MV-4-11 (cell line): ENCODE data around the gene OOEP.

ENCODE experiments used
- DNase-seq: peaks from one replicate; lab custom pipeline; 2025; lab: John Stamatoyannopoulos, UW

The OOEP gene

DNA sequence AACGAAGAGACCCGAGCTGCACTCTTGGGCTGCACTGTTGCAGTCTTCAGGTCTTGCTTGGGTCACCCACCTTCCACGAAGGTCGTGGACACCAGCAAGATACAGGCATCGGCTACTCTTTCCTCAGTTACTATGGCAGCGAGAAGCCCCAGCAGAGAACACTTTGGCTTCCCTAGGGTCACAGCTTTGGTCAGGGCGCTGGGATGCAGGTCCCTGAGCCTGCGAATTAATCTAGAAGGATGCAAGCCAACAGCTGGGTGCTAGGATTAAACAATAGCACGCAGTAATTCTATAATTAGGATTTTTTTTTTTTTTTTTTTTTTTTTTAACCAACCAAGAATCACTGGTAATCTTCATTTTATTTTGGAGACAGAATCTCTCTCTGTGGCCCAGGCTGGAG is 5.1 kb downstream of the OOEP start:
- DNase-seq: no peak

DNA sequence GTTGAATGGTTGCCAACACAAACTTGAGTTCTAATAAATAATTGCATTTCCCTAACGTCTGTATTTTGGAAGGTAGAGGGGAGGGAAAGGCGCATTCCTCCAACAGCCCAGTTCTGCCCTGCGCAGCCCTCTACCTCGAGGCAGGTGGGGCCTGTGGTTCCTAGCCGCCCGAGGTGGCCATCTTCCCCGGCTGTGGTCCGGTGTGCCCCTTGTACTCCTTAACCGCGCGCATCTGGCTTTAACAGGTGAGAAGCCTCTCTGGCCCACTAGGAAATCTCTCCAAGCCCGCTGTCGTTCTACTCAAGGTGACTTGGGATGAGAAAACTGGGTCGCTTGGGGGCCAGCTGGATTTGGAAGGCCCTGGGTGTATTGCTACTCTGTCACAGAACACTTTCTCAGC is 5.6 kb downstream of the OOEP start:
- DNase-seq: no peak

DNA sequence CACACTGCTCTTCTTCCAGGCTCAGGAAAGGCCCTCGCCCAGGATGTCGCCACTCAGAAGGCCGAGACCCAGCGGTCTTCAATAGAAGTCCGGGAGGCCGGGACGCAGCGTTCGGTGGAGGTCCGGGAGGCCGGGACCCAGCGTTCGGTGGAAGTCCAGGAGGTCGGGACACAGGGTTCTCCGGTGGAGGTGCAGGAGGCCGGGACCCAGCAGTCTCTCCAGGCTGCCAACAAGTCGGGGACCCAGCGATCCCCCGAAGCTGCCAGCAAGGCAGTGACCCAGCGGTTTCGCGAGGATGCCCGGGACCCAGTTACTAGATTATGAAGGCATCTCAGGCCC is 6.2 kb downstream of the OOEP start:
- DNase-seq: no peak

DNA sequence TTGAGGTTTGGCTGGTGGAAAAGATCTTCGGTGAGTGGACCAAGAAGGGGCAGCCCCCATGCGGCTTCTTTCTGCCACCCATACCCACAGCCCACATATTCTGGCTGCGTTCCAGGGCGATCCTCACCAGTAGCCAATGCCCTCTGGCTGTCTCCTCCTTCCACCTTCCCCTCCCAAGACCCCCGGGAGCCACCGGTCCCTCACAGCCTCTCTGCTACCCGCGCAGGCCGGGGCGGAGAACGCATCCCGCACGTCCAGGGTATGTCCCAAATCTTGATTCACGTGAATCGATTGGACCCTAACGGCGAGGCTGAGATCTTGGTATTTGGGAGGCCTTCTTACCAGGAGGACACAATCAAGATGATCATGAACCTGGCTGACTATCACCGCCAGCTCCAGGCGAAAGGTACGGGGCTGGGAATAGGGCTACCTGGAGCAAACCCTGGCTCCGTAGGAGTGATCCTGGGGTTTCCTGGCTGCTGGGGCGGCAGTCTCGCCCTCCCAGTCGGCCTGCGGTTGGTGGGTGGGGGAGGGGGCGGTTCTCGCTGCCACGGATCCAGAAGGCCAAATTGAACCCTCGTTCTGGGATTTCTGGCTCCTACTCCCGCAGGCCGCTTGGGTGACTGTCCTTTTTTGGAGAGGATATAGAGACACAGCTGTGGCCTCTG is 6.7 kb downstream of the OOEP start:
- DNase-seq: no peak

DNA sequence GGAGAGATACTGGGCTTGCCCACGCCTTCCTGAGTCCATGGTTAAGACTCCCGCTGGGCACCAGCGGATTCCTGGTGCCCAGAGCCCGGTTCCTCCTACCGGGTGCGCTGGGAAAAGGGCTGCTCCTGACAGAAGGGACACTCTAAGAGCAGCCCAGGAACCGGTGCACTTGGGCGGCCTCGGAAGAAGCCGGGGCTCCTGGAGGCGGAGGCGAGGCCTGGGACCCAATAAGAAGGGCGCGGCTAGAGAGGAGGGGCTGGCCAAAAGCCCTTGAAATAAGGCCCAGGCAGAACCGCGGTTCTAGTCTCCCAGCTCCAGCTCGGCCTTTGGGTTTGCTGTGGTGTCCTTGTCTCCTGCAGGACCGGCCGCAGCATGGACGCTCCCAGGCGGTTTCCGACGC is 7.3 kb downstream of the OOEP start, which contains the start of gene KHDC3L:
Gene KHDC3L (plus strand): TSS at position 301 of the 400 bp plus-strand sequence. CDS start 72 bp downstream, at position 373.
- no peak for DNase-seq

DNA sequence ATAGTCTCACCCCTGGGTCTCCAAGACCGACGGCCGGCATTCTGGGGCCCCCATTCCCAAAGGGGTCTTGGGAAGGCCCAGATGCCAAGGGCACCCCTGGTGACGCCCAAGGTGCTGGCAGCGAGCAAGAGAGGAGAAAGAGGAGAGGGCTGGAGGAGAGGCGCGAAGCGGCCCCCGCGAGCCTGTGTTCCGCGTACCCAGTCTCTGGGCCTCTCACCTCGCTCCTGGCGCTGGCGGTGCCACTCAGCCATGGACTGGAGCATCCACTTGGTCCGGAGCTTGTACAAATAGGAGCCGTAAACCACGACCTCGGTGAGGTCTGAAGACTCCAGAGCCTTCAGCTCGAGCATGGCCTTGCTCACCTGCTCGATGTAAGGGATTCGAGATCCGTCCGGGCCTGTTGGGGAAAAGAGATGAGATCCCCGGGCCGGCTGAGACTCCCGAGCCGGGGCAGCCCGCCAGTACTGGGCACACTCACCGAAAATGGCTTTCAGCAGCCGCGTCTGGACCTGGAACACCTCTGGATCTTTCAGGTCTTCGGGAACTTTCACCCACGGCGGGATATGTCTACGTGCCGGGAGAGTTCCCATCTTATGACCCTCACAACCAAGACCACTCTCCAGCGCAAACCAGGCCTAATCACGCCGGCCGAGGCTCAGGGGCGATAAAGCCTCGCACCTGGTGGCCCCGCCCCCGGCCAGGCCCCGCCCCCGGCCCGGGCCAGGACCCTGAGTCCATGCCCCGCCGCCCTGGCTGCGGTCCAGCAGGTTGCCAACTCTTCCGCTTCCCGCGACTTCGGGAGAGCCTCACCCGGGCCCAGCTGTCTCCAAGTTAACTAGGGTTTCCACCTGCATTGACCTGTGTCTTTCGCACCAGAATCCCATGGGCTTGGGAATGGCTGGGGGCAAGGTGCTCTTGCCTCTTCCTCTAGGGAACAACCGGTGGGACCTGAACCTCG is 15.8 kb downstream of the OOEP start, which contains the start of gene DPPA5:
Gene DPPA5 (minus strand): TSS at position 641 of the 958 bp plus-strand sequence. CDS start 51 bp downstream, at position 590.
- DNase-seq: no peak

DNA sequence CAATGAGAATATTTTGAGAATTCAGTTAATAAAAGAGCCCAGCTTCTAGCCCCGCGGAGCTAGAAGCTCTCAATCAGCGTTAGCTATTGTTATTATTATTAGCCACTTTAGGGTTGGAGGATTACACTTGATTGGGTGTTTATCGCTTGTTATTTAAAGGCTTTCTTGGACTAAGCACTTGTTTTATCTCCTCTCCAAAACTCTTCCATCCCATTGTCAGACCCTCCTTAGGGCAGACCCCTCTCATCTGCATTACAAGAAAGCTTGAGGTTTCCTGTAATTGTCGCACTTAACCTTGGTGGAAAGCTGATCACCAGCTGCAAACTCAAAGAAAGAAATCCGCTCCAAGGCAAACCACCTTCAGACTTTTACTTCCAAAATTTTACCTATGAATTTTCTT is 20.4 kb downstream of the OOEP start:
- no peak for DNase-seq

DNA sequence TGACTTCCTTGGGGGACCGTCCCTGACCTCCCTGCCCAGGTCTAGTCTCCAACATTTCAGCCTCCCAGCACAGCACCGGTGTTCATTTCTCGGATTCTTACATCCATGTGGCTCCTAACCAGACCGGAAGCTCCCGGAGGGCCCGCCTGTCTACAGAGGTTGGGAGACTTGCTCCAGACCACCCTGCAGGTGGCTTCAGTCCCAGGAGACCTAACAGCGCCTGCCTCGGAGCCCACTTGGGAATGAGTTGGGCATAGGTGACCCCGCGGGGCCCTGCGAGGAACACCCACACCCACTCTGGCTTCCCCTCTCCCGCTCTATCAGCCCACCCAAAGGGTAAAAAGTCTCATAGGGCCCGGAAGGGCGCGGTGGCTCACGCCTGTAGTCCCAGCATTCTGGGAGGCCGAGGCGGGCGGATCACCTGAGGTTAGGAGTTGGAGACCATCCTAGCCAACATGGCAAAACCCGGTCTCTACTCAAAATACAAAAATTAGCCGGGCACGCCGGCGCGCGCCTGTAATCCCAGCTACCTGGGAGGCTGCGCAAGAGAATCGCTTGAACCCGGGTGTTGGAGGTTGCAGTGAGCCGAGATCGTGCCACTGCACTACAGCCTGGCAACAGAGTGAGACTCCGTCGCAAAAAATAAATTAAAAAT is 21.0 kb downstream of the OOEP start:
- DNase-seq: no peak

DNA sequence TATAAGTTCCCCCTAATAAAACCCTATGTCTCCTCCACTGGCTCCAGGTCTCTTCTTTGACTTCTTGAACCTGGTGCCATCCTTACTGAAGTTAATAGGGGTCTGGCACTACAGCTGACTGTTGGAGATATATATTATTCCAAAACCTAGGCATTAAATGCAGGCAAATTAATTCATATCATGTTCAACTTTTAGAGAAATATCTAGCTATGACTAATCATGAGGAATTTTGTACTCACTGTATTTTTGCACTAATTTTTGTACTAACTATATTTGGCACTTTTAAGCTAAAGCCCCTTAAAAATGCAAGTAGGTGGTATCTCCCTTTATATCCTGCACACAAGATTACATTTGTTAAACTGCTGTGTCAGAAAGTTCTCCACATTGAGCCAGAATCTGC is 26.5 kb downstream of the OOEP start:
- no peak for DNase-seq

DNA sequence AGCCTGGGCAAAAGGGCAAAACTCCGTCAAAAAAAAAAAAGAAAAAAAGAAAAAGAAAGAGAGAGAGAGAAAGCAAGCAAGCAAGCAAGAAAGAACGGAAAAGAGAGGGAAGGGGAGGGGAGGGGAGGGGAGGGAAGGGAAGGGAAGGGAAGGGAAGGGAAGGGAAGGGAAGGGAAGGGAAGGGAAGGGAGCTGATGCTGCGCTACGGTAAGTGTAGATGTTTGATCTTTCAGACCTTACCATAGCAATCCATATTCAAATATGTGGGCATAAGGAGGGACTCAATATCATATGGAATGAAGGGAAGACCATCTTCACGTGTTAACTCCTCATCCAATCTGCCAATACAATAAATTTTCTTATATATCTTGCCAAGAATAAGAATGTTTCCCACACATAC is 27.5 kb downstream of the OOEP start:
- DNase-seq: no peak

DNA sequence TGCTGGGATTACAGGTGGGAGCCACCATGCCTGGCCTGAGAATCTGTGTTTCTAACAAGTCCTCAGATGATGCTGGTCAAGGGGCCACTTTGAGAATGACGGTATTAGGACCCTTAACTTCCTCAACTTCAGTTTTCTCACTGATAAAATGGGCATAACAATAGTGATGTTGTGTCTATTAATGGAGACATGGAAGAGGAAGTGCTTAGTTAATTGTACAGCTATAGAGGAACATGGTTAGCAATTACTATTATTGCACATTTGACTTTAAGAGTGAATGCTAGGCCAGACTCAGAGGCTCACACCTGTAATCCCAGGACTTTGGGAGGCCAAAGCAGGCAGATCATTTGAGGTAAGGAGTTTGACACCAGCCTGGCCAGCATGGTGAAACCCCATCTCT is 28.4 kb downstream of the OOEP start:
- DNase-seq: no peak

DNA sequence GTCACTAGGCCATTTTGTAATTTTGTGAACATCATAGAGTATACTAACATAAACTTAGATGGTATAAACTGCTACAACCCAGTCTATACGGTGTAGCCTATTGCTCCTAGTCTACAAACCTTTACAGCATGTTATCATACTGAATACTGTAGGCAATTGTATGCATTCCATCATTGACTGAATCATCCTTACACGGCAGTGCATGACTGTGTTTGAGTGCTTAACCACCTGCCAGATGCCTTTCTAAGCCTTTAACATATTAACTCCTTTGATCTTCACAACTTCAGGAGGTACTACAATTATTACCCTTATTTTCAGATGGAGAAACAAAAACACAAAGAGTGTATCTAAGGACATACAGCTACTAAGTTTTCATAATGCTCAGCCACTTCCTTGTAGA is 29.6 kb downstream of the OOEP start:
- no peak for DNase-seq

DNA sequence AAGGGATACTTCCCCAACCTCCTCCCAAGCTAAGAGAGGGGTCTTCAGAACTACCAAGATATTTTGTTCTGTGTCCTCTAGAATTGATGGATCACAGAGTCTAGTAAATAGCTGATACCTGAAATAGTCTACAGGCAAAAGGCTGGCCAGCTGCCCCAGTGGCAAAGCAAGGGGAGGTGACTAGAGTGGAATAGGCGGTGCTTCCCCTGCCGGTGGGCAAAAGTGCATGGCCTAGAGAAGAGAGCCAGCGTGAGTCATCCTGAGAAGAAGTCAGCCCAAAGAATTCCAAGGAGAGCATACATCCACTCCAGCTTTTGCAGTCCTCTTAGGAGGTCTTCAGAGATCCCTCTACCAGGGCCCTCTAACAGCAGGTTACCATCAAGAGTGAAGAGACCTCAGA is 30.4 kb downstream of the OOEP start:
- DNase-seq: no peak

DNA sequence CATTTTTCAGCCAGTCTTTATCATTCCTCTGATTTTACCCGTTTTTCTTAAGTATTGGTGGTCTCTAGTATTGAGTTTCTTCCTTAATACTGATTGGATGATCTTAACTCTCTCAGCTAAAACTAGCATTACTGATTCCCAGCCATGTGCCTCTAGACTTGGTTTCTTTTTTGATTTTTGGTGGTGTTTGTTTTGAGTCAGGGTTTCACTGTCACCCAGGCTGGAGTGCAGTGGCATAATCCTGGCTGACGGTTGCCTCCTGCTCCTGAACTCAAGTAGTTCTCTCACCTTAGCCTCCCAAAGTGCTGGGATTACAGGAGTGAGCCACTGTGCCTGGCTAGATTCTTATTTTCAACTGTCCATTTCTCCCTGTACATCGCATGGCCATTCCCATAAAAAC is 40.5 kb downstream of the OOEP start:
- DNase-seq: no peak

DNA sequence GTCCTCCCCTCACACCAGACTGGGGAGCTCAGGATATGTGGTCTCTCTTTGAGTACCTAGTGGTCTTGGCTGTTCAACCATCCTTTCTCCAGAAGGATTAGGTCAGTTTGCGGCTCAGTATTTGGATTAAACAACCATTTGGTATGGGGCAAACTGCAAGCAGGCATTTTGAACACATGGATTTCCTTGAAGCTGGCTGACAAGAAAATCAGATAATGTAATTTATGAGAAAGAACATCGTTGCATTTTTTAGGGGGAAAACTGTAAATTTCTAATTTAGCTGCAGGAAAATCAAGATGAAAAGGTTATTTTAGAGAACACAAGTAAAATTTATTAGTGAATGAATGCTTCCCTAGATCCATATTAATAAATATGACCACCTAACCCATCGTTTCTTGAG is 40.9 kb downstream of the OOEP start:
- DNase-seq: no peak

DNA sequence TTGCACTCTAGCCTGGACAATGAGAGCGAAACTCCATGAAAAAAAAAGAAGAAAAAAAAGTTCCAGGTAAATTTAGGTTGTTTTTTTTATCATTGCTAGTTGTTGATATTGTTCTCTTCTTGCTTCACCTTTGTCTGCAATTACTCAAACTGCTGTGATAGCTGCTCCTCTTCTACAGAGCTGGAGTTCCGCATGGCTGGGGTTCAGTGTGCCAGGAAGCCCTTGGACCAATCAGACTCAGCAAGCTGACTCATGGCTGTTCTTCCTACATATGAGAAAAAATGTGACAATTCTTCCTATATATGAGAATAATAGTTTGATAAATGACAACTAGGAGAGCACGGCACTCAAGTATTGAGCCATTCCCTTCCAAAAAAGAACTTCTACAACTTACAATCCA is 44.0 kb downstream of the OOEP start:
- DNase-seq: no peak

DNA sequence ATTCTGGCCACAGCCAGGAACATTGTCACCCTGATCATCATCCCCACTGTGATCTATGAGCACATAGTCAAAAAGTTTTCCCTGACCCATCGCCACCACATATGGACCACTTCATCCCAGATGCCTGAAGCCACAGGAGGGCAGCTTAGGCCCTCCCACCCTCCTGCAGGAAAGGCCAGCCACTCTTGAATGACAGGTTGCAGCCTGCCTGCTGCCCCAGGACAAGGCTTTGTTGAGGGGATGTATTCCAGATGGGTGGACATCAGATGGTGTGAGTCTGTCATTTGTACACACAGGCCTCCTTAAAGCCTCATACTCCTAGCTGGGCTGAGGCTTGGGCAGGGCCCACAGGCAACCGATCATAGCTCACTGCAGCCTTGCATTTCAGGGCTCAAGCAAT is 46.4 kb downstream of the OOEP start:
- DNase-seq: no peak
